T-helper 2 cell treated with Interferon-gamma antibody and Interleukin-4, amounts not matched to agents 5 μg/mL and 100 μg/mL, for 36 hours (primary cell): ENCODE data around the gene BICDL2.
A peak's percentile ranks its signal among the peaks of the same experiment; 100 is the strongest.

Experiments
- DNase-seq: peaks from one replicate; pipeline ENCODE4 v3.0.0; 2021; ENCODE audit warnings: low spot score
- H3K27ac Mint-ChIP-seq: one replicate; pipeline ENCODE4 v1.8.0; 2021; ENCODE audit warnings: mild to moderate bottlenecking, mixed read lengths
- H3K27me3 Mint-ChIP-seq: one replicate; pipeline ENCODE4 v1.8.0; 2021; ENCODE audit warnings: low read depth, mixed read lengths
- H3K36me3 Mint-ChIP-seq: one replicate; pipeline ENCODE4 v1.8.0; 2021; ENCODE audit warnings: low read depth, mixed read lengths
- H3K4me1 Mint-ChIP-seq: one replicate; pipeline ENCODE4 v1.8.0; 2021; ENCODE audit warnings: low read depth, mixed read lengths
- H3K4me3 Mint-ChIP-seq: one replicate; pipeline ENCODE4 v1.8.0; 2022; ENCODE audit warnings: mild to moderate bottlenecking, moderate library complexity, mixed read lengths
- H3K9me3 Mint-ChIP-seq: one replicate; pipeline ENCODE4 v1.8.0; 2021; ENCODE audit warnings: mixed read lengths

BICDL2 gene

DNA sequence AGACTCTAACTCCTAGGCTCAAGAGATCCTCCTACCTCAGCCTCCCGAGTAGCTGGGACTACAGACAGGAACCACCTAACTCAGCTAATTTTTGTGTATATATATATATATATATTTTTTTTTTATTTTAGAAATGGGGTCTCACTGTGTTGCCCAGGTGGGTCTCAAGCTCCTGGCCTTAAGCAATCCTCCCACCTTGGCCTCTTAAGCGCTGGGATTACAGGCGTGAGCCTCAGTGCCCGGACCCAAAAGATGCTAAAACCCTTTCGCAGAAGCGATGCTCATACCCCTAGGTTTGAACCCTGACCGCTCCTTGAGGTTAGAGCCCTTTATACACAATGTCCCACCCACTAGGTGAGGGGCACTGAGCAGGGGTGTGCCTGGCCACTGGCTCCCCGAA, 26.2 kb downstream of the BICDL2 start:
- no peaks in the 10 kb centered on the region for H3K9me3 Mint-ChIP-seq
- H3K36me3 Mint-ChIP-seq: peaks cover 5% of the 10 kb centered on the region
- H3K27ac Mint-ChIP-seq: no peak overlapping the region
- no peak for DNase-seq
- H3K4me1 Mint-ChIP-seq: peaks cover 28% of the 10 kb centered on the region
- H3K27me3 Mint-ChIP-seq: peaks cover 16% of the 10 kb centered on the region
- H3K4me3 Mint-ChIP-seq: no peak overlapping the region

GRCh38 chr16:3009568-3010390, 27.0 kb downstream of the BICDL2 start:
- Mint-ChIP-seq H3K36me3 (peaks cover 5% of the 10 kb centered on the region), H3K27me3 (peaks cover 18% of the 10 kb centered on the region), H3K4me1 (peaks cover 30% of the 10 kb centered on the region), H3K4me3 (no peak overlapping the region), H3K27ac (no peak overlapping the region), H3K9me3 (no peaks in the 10 kb centered on the region)
- DNase-seq: no peak

DNA sequence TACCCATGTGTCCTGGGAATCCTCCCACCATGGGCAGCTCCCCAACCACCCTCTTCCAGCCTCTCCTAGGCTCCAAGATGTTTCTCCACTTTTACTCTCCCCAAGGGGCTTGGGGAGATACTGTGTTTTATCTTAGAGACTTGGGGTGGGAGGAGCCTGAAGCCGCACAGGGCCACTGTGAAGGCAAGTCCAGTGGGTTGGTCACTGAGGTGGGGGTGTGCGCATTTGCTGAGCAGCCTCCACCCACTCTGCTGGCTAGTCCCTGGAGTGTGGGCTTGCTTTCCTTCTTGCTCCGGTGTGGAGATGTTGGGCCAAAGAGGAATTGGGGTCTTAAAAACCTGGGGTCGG, 28.1 kb downstream of the BICDL2 start:
- Mint-ChIP-seq H3K9me3 (no peaks in the 10 kb centered on the region), H3K36me3 (peaks cover 5% of the 10 kb centered on the region), H3K27ac (no peak overlapping the region), H3K4me3 (peak overlapping the region; percentile 70), H3K27me3 (peaks cover 13% of the 10 kb centered on the region), H3K4me1 (peaks cover 32% of the 10 kb centered on the region)
- DNase-seq: no peak

DNA sequence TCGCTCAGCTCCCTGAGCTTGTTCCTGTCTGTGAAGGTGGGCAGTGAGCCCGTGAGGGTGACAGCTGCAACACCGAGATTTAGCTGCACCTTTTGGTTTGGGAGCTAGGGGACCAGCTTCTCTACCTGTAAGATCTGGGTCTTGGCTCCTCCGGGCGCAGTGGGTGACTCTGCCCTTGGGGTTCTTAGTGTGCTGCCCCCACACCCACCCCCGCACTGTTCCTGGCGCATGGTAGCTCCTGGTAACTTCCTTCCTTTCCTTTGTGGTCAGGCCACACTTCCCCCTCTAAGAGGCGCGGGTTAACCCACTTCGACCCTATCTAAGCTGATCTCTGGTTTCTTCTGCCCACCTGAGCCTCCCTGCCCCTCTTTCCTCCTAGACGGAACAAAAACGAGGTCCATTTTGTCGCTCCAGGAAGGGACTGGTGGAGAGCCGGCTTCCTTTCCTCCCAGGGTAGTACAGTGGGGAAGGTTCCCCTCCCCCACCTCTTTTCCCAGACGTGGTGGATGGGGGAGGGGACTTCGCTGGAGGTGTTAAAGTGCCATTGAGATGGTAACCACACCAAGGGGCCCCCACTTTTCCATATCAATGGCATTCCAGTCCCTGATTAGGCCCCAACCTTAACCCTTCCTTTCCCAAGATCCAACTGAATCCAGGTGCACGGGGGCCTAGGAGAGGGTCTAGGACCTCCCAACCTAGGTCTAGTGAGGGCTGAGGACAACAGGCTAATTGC, 28.6 kb downstream of the BICDL2 start:
- H3K27ac Mint-ChIP-seq: peak overlapping the region; percentile 50
- H3K36me3 Mint-ChIP-seq: peaks cover 5% of the 10 kb centered on the region
- H3K4me1 Mint-ChIP-seq: peaks cover 32% of the 10 kb centered on the region
- peak; percentile 35 for DNase-seq
- no peaks in the 10 kb centered on the region for H3K9me3 Mint-ChIP-seq
- peaks cover 13% of the 10 kb centered on the region for H3K27me3 Mint-ChIP-seq
- peak overlapping the region; percentile 70 for H3K4me3 Mint-ChIP-seq

GRCh38 chr16:3007059-3007956, 29.4 kb downstream of the BICDL2 start:
- H3K27ac Mint-ChIP-seq: no peak overlapping the region
- no peak for DNase-seq
- peaks cover 5% of the 10 kb centered on the region for H3K36me3 Mint-ChIP-seq
- no peaks in the 10 kb centered on the region for H3K9me3 Mint-ChIP-seq
- H3K4me3 Mint-ChIP-seq: peak overlapping the region; percentile 70
- H3K4me1 Mint-ChIP-seq: peaks cover 32% of the 10 kb centered on the region
- peaks cover 10% of the 10 kb centered on the region for H3K27me3 Mint-ChIP-seq

GRCh38 chr16:3004781-3005284, 31.9 kb downstream of the BICDL2 start:
- Mint-ChIP-seq H3K36me3 (peaks cover 5% of the 10 kb centered on the region), H3K4me3 (peak overlapping the region; percentile 80), H3K27me3 (peaks cover 10% of the 10 kb centered on the region), H3K9me3 (no peaks in the 10 kb centered on the region), H3K27ac (no peak overlapping the region), H3K4me1 (peaks cover 32% of the 10 kb centered on the region)
- no peak for DNase-seq

DNA sequence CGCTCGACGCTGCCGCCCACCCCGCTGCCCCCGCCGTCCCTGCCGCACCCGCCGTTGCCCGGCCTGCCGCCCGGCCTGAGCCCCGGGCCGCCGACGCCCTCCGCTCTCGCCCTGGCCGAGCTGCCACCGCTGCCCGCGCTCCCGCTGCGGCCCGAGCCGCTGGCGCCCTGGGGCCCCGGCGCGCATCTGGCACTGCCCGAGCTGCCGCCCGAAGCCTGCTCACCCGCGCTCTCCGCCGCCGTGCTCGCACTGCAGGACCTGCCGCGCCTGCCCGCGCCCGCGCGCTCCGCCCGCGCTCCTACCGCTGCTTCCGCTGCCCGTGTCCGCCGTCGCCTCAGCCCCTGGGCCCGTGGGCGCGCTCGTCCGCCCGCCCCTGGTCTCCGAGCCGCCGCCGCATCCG, 32.4 kb downstream of the BICDL2 start:
- Mint-ChIP-seq H3K9me3 (no peaks in the 10 kb centered on the region), H3K4me1 (peaks cover 32% of the 10 kb centered on the region), H3K36me3 (peaks cover 5% of the 10 kb centered on the region), H3K27me3 (peaks cover 10% of the 10 kb centered on the region), H3K4me3 (no peak overlapping the region), H3K27ac (no peak overlapping the region)
- DNase-seq: peak; percentile 25

DNA sequence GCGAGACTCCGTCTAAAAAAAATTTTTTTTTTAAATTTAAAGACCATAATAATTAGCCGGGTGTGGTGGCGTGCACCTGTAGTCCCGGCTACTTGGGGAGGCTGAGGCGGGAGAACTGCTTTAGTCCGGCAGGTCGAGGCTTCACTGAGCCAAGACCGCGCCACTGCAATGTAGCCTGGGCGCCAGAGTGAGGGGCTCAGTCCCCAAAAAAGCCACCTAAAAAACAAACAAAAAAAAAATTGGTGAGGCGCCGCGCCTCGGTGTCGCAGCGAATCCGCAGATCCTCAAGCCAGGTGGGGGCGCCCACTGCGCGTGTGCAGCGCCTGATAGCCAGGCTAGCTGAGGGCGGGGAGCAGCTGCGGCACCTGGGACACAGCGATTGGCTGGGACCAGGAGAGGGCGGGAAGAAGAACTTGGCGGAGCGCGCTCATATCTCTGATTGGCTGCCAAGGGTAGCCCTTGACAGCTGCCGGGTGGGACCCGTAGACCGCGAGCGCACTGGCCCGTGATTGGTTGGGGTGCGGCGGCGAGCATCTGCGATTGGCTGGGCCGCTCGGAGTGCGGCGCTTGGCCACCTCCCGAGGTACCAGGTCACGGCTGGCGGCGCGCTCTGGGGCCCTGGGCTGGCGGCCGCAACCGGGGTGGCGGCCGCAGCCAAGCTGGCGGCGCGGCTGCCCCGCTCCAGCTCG, 33.0 kb downstream of the BICDL2 start:
- Mint-ChIP-seq H3K4me1 (peaks cover 30% of the 10 kb centered on the region), H3K27ac (peak overlapping the region; percentile 17)
- DNase-seq: peak; percentile 98

DNA sequence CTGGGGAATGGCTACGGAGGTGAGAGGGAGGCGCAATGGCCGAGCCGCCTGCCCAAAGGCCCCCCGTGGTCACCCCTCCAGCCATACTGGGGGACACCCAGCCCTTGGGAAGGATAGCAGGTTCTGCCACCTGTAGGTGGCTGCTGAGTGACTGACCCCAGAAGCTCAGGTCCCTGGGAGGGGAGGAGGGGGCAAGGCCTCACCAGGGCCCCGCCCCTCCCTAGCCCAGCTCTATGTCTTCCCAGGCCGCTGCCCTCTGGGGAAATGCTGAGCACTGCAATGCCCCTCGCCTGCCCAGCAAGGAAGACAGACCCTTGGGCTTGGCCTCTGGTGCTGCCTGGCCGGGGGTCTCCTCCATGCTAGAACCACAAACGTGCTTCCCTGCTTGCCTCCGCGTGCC, 35.4 kb downstream of the BICDL2 start:
- H3K36me3 Mint-ChIP-seq: no peaks in the 10 kb centered on the region
- no peak overlapping the region for H3K4me3 Mint-ChIP-seq
- no peak overlapping the region for H3K27ac Mint-ChIP-seq
- H3K27me3 Mint-ChIP-seq: peaks cover 4% of the 10 kb centered on the region
- no peaks in the 10 kb centered on the region for H3K9me3 Mint-ChIP-seq
- peaks cover 7% of the 10 kb centered on the region for H3K4me1 Mint-ChIP-seq
- no peak for DNase-seq

More for the DNA sequence above, 33.0 kb downstream of the BICDL2 start:
- Mint-ChIP-seq H3K9me3 (no peaks in the 10 kb centered on the region), H3K36me3 (peaks cover 5% of the 10 kb centered on the region), H3K27me3 (peaks cover 10% of the 10 kb centered on the region), H3K4me3 (peak overlapping the region; percentile 67)

- DNase-seq: no peak
- Mint-ChIP-seq H3K36me3 (no peaks in the 10 kb centered on the region), H3K27ac (no peak overlapping the region), H3K27me3 (peaks cover 4% of the 10 kb centered on the region), H3K9me3 (no peaks in the 10 kb centered on the region), H3K4me3 (no peak overlapping the region), H3K4me1 (peaks cover 4% of the 10 kb centered on the region)
Observed at GRCh38 chr16:3000540-3000939, 36.2 kb downstream of the BICDL2 start.

DNA sequence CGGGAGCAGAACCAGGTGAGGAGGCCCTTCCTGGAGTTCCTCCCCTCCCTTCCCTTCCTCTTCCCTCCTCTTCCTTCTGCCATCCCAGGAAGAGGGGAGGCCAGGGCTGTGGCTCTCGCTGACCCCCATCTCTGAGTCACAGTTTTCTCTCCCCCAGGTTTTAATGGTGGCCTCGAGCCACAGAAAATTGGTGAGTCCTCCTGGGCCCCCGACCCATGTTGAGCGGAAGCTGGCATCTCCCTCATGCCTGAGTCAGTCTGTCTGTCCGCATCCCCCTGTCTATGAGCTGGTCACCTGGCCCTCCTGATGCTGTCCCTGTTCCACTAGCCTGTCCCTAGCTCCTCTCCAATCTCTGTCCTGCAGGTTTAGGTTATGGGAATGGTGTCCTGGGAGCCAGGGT, 36.8 kb downstream of the BICDL2 start:
- Mint-ChIP-seq H3K9me3 (no peaks in the 10 kb centered on the region), H3K36me3 (no peaks in the 10 kb centered on the region), H3K27ac (no peak overlapping the region), H3K27me3 (peaks cover 3% of the 10 kb centered on the region), H3K4me1 (peaks cover 3% of the 10 kb centered on the region), H3K4me3 (no peak overlapping the region)
- DNase-seq: no peak

- no peaks in the 10 kb centered on the region for H3K27me3 Mint-ChIP-seq
Observed at GRCh38 chr16:2996298-2996697, 40.4 kb downstream of the BICDL2 start.

GRCh38 chr16:2992383-2993081, 44.2 kb downstream of the BICDL2 start:
- Mint-ChIP-seq H3K36me3 (no peaks in the 10 kb centered on the region), H3K27me3 (no peaks in the 10 kb centered on the region), H3K27ac (no peak overlapping the region)

More at GRCh38 chr16:2996298-2996697, 40.4 kb downstream of the BICDL2 start:
- no peaks in the 10 kb centered on the region for H3K4me1 Mint-ChIP-seq
- no peak for DNase-seq
- H3K36me3 Mint-ChIP-seq: no peaks in the 10 kb centered on the region
- no peak overlapping the region for H3K27ac Mint-ChIP-seq
- no peaks in the 10 kb centered on the region for H3K9me3 Mint-ChIP-seq
- no peak overlapping the region for H3K4me3 Mint-ChIP-seq

More at GRCh38 chr16:2992383-2993081, 44.2 kb downstream of the BICDL2 start:
- Mint-ChIP-seq H3K4me3 (no peak overlapping the region), H3K9me3 (no peaks in the 10 kb centered on the region), H3K4me1 (no peaks in the 10 kb centered on the region)
- DNase-seq: no peak
